ENCODE measurements around the gene AMN.

- no peak for TF ChIP-seq CTCF (conservative IDR thresholded peaks at IDR 0.05)
- no peak for TF ChIP-seq ZFX (IDR thresholded peaks at IDR 0.05)
Measured at GRCh38 chr14:102907303-102907844, 15.1 kb upstream of the AMN start.

Data from C4-2B (cell line).